ENCODE data around the gene MYLK. TPM values are rescaled to one million over a fixed set of nuclear protein-coding genes. Genes with fewer than 3 reads are reported as not detected.

The MYLK gene
- polyA plus RNA-seq, 3 donors: 125 to 143 (median 136) TPM

- no peak for DNase-seq (ENCODE audit: extremely low read depth in 1 of 11, low read depth in 9 of 11, low spot score in 4 of 11)
These were observed 301.8 kb downstream of the MYLK start for GRCh38 chr3:123582315-123582714.

DNA sequence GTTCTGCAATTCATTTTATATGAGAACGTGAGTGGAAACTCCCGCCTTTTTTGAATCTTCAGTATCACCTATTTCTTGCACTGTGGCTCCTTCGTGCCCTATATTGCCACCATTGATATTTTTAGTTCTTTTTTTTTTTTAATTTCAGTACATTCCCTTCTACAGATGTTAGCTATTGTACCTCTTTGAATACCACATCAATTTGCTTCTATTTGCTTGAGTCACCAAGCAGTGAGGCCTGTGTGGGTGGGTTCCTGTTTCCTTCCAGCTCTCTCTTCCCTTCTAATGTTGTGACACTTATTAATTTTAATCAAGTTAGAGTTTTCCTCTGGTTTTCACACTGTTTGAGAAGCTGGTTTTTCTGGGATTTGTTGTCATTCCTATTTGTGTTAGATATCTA, 308.0 kb downstream of the MYLK start:
- no peak for DNase-seq (ENCODE audit: extremely low read depth in 1 of 11, low read depth in 9 of 11, low spot score in 4 of 11)

GRCh38 chr3:123571973-123572365, 312.2 kb downstream of the MYLK start:
- DNase-seq (ENCODE audit: extremely low read depth in 1 of 11, low read depth in 9 of 11, low spot score in 4 of 11): no peak

DNA sequence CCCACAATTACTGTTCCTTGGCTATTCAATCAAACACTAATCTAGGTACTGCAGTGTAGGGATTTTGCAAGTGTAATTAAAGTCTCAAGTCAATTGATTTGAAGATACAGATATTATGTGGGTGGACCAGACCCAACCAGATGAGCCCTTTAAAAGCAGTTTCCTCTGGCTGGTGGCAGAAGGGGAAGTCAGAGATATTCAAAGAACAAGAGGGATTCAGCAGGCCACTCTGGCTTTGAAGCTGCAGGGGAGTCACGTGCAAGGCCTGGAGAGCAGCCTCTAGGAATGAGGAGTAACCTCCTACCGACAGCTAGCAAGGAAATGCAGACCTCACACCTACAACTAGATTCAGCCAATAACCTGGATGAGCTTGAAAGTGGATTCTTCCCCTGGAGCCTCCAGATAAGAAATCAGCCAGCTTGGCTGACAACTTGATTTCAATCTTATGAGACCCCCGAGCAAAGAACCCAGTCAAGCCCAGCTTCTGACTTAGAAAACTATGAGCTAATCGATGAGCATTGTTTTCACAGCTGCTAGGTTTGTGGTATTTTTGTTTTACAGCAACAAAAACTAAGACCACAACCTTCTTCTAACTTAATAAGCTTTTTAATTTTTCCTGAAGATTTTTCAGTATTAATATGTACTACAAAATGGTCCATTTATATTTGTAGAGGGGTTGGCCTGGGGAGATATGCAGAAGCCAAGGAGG, 312.7 kb downstream of the MYLK start:
- DNase-seq (ENCODE audit: extremely low read depth in 1 of 11, low read depth in 9 of 11, low spot score in 4 of 11): no peak

- DNase-seq (ENCODE audit: extremely low read depth in 1 of 11, low read depth in 9 of 11, low spot score in 4 of 11): no peak
These were observed 315.3 kb downstream of the MYLK start for GRCh38 chr3:123568875-123569274.

GRCh38 chr3:123568034-123568433, 316.1 kb downstream of the MYLK start:
- DNase-seq (ENCODE audit: extremely low read depth in 1 of 11, low read depth in 9 of 11, low spot score in 4 of 11): no peak

DNA sequence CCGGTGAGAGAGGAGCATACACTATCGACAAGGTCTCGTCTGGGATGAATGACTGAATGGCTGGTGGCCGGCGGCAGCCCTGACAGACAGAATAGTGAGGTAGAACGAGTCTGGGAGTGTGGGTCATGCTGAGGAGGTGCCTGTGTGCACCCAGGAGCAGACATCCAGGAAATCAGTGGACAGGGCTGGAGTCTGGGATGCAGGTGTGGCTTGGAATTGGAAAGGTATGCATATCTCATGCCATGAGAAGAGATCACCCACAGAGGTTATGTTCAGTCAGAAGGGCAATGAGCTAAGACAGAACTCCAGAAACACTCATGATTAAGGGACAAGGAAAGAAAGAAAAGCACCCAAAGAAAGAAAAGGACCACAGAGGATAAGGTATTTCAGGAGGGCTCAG, 320.1 kb downstream of the MYLK start:
- no peak for DNase-seq (ENCODE audit: extremely low read depth in 1 of 11, low read depth in 9 of 11, low spot score in 4 of 11)

GRCh38 chr3:123562547-123562946, 321.6 kb downstream of the MYLK start:
- no peak for DNase-seq (ENCODE audit: extremely low read depth in 1 of 11, low read depth in 9 of 11, low spot score in 4 of 11)

GRCh38 chr3:123561188-123561587, 322.9 kb downstream of the MYLK start:
- DNase-seq (ENCODE audit: extremely low read depth in 1 of 11, low read depth in 9 of 11, low spot score in 4 of 11): no peak

Other genes starting within 250 kb of the MYLK start
- gene CCDC14, start 76.9 kb upstream of the MYLK start, polyA plus RNA-seq (ENCODE audit: insufficient read length in 3 of 3): 100 to 1,000 TPM; 134 to 182 (median 153) TPM
- gene ROPN1, start 107.8 kb upstream of the MYLK start, polyA plus RNA-seq (ENCODE audit: insufficient read length in 3 of 3): under 1 TPM in 1 of 3 donors, not detected in 2; 0.09 TPM
- 10 to 100 TPM; 21.6 to 23.7 (median 23.4) TPM for gene KALRN, start 149.0 kb upstream of the MYLK start, polyA plus RNA-seq (ENCODE audit: insufficient read length in 3 of 3)

Measured in renal cortex interstitium (tissue), 11 donors.